Fibroblast of villous mesenchyme (primary cell): ENCODE data around the gene CHEK1. TPM values are rescaled to one million over a fixed set of nuclear protein-coding genes. Genes with fewer than 3 reads are reported as not detected.

Source experiments
- DNase-seq: peaks from one replicate; pipeline ENCODE4 v3.0.0-alpha.2; 2010; ENCODE audit warnings: low read depth
- H3K4me3 ChIP-seq: 2 replicates; pipeline ENCODE4 v1.5.1; 2011; ENCODE audit warnings: low read depth, mild to moderate bottlenecking, low read length
- total RNA-seq: library from RNA; depleted of rRNA; stranded (reverse); fragments of >200 nt; gene quantifications from 2 replicates; pipeline ENCODE4 v1.2.3, GENCODE V29; 2012
- TF ChIP-seq, protein P1 (sequence below): IDR thresholded peaks from 2 replicates; pipeline ENCODE4 v1.5.1; 2012; ENCODE audit warnings: low read depth, mild to moderate bottlenecking, low read length; ENCODE audit not compliant: insufficient read depth

CHEK1 gene
- total RNA-seq, 1 donor = 53.1 TPM

- DNase-seq = no peak
- TF ChIP-seq, protein P1, sequence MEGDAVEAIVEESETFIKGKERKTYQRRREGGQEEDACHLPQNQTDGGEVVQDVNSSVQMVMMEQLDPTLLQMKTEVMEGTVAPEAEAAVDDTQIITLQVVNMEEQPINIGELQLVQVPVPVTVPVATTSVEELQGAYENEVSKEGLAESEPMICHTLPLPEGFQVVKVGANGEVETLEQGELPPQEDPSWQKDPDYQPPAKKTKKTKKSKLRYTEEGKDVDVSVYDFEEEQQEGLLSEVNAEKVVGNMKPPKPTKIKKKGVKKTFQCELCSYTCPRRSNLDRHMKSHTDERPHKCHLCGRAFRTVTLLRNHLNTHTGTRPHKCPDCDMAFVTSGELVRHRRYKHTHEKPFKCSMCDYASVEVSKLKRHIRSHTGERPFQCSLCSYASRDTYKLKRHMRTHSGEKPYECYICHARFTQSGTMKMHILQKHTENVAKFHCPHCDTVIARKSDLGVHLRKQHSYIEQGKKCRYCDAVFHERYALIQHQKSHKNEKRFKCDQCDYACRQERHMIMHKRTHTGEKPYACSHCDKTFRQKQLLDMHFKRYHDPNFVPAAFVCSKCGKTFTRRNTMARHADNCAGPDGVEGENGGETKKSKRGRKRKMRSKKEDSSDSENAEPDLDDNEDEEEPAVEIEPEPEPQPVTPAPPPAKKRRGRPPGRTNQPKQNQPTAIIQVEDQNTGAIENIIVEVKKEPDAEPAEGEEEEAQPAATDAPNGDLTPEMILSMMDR = no peak
- no peak overlapping the region for H3K4me3 ChIP-seq
These were observed 63.7 kb downstream of the CHEK1 start for GRCh38 chr11:125688632-125689031.

DNA sequence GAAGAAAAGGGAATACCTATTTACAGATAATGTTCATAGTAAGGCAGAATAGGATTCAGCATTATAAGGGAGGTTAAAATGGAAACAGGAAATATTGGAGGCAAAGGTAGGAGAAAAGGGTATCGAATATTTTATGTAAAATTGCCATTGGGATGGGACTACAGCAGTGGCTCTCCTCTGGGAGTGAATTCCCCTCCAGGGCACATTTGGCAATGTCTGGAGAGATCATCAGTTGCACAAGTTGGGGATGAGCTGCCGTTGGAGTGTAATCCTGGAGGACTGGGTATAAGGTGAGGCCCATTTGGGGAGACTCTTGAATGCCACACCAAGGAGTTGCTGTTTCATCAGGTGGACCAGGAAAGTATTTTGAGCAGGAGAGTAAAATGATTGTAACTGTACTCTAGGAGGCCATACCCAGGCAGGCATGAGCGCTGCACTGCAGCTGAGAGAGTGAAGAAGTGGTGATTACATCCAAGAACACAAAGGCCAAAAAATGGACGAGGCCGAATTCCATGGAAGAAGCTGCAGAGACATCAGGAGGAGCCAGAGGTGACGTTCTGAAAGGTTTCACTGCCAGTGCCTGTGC, 64.4 kb downstream of the CHEK1 start:
- TF ChIP-seq, protein P1 = no peak
- H3K4me3 ChIP-seq = no peak overlapping the region
- DNase-seq = no peak

- no peak for DNase-seq
- H3K4me3 ChIP-seq = no peak overlapping the region
- TF ChIP-seq, protein P1 = no peak
These were observed 65.0 kb downstream of the CHEK1 start for GRCh38 chr11:125690006-125690405.

- no peak for DNase-seq
- TF ChIP-seq, protein P1 = no peak
- no peak overlapping the region for H3K4me3 ChIP-seq
These were observed 67.9 kb downstream of the CHEK1 start for GRCh38 chr11:125692887-125693286.

- TF ChIP-seq, protein P1 = no peak
- H3K4me3 ChIP-seq = no peak overlapping the region
- DNase-seq = no peak
These were observed 70.0 kb downstream of the CHEK1 start for GRCh38 chr11:125694951-125695350.

DNA sequence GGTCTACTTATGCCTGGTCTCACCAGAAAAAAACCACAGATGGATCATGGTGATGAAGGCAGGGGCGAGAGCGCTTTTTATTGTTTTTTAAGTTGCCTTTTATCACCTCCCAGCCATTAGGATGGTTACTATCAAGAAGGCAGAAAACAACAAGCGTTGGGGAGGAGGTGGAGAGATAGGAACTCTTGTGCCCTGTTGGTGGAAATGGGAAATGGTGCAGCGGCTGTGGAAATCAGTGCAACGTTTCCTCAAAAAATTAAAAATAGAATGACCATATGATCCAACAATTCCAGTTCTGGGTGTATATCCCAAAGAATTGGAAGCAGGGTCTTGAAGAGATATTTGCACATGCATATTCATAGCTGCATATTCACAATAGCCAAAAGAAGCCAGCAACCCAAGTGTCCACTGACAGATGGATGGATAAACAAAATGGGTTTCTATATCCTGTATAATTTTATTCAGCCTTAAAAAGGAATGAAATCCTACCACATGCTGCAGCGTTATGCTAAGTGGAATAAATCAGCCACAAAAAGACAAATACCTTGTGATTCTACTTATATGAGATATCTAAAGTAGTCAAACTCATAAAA, 76.2 kb downstream of the CHEK1 start:
- TF ChIP-seq, protein P1 = no peak
- no peak for DNase-seq
- H3K4me3 ChIP-seq = no peak overlapping the region
